NB4 (cell line): ENCODE results near the gene CCDC81.

Experiments
- POLR2A ChIP-seq: IDR thresholded peaks from 2 replicates; pipeline ENCODE4 v1.6.1; 2011; ENCODE audit warnings: mild to moderate bottlenecking; ENCODE audit not compliant: insufficient read length; ENCODE audit errors: extremely low read depth
- TF ChIP-seq, protein P1 (sequence below): IDR thresholded peaks from one replicate; pipeline ENCODE4 v1.5.1; 2012; ENCODE audit warnings: low read depth, low read length

- TF ChIP-seq, protein P1, sequence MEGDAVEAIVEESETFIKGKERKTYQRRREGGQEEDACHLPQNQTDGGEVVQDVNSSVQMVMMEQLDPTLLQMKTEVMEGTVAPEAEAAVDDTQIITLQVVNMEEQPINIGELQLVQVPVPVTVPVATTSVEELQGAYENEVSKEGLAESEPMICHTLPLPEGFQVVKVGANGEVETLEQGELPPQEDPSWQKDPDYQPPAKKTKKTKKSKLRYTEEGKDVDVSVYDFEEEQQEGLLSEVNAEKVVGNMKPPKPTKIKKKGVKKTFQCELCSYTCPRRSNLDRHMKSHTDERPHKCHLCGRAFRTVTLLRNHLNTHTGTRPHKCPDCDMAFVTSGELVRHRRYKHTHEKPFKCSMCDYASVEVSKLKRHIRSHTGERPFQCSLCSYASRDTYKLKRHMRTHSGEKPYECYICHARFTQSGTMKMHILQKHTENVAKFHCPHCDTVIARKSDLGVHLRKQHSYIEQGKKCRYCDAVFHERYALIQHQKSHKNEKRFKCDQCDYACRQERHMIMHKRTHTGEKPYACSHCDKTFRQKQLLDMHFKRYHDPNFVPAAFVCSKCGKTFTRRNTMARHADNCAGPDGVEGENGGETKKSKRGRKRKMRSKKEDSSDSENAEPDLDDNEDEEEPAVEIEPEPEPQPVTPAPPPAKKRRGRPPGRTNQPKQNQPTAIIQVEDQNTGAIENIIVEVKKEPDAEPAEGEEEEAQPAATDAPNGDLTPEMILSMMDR = no peak
- no peak for TF ChIP-seq POLR2A
Observed at GRCh38 chr11:86374586-86374985, at the start of gene CCDC81.
